Transverse colon (tissue), 4 donors: ENCODE measurements around the gene TMTC4. TPM values are rescaled to one million over a fixed set of nuclear protein-coding genes. Genes with fewer than 3 reads are reported as not detected.
"Not testable (repeated sequence)": the region's sequence is repeated elsewhere in the genome, so short reads cannot be mapped to it uniquely, and the experiment has no call there.

ENCODE experiments used
- DNase-seq: peaks from one replicate; pipeline ENCODE4 v3.0.0-alpha.2; 2019
- H3K27ac ChIP-seq, 4 donors: fragments of 200-600 bp; sonication (generic); 2 replicates each; pipeline ENCODE4 v1.5.1; 2016 to 2018; ENCODE audit warnings: inconsistent platforms in 4 of 4
- H3K27me3 ChIP-seq: fragments of 200-600 bp; sonication (generic); 2 replicates; pipeline ENCODE4 v1.5.1; 2017; ENCODE audit warnings: inconsistent platforms
- H3K36me3 ChIP-seq, 4 donors: fragments of 200-600 bp; sonication (generic); 2 replicates each; pipeline ENCODE4 v1.5.1; 2017 to 2019; ENCODE audit warnings: inconsistent platforms in 4 of 4
- H3K4me1 ChIP-seq, 4 donors: fragments of 200-600 bp; sonication (generic); 2 replicates each; pipeline ENCODE4 v1.5.1; 2017 to 2020; ENCODE audit warnings: inconsistent platforms in 4 of 4
- H3K4me3 ChIP-seq, 4 donors: fragments of 200-600 bp; sonication (generic); 1 replicate in 1 of 4; 2 replicates in 3 of 4; pipeline versions ENCODE4 v1.5.1 to v1.6.1; 2017 to 2019; ENCODE audit warnings: inconsistent platforms in 4 of 4
- H3K9me3 ChIP-seq, 2 donors: fragments of 200-600 bp; sonication (generic); 2 replicates each; pipeline ENCODE4 v1.5.1; 2017 to 2019; ENCODE audit warnings: inconsistent platforms in 2 of 2
- EP300 ChIP-seq: sonication (generic); formaldehyde crosslinking; IDR thresholded peaks from one replicate; pipeline ENCODE4 v1.6.1; 2017; ENCODE audit warnings: antibody characterized with exemption, low read depth
- POLR2A ChIP-seq: fragments of 450-650 bp; IDR thresholded peaks from one replicate; pipeline ENCODE4 v1.6.1; 2016; ENCODE audit warnings: antibody characterized with exemption, mild to moderate bottlenecking, moderate library complexity
- POLR2AphosphoS5 ChIP-seq, 3 donors: sonication (generic); formaldehyde crosslinking; IDR thresholded peaks; one replicate each; pipeline ENCODE4 v1.6.1; 2016; ENCODE audit warnings: antibody characterized with exemption in 3 of 3
- WGBS, 2 donors: methylation state at CpG; one replicate each; pipeline ENCODE4 v1.1.5; 2018; ENCODE audit warnings: low coverage in 1 of 2; 5-methylcytosine and 5-hydroxymethylcytosine counted together
- in situ Hi-C, 4 donors: fragments of 200-750 bp; cut with MboI; loops; one replicate each; pipeline versions ENCODE4 v1.15.0 to v1.15.1; 2017; ENCODE audit warnings: low sequenced_read_pairs in 3 of 4, low pct_ligation_motif_present in 1 of 4, low pct_unique_long_range_greater_than_20kb in 1 of 4
- intact Hi-C: fragments of 100-400 bp; cut with DNase I; formaldehyde crosslinking; loops from one replicate; pipeline ENCODE4 v1.15.1; 2023; ENCODE audit warnings: low total_unique reads
- total RNA-seq, 4 donors: library from RNA; depleted of rRNA; stranded (reverse); fragments of >200 nt; gene quantifications; one replicate each; pipeline ENCODE4 v1.1.0, GENCODE V29; 2016
- TF ChIP-seq, protein P1 (sequence below), 5 experiments: fragments of 200-600 bp in 3 of 5; fragments of 450-650 bp in 2 of 5; sonication (generic) in 3 of 5; IDR thresholded peaks; 1 replicate in 2 of 5; 2 replicates in 3 of 5; pipeline ENCODE4 v1.5.1; 2016 to 2017; ENCODE audit warnings: antibody characterized with exemption in 5 of 5, inconsistent platforms in 3 of 5, mild to moderate bottlenecking in 2 of 5, moderate library complexity in 1 of 5

Gene TMTC4
- total RNA-seq, 4 donors from 2014 or later = 19.5 to 136 (median 30.0) TPM

DNA sequence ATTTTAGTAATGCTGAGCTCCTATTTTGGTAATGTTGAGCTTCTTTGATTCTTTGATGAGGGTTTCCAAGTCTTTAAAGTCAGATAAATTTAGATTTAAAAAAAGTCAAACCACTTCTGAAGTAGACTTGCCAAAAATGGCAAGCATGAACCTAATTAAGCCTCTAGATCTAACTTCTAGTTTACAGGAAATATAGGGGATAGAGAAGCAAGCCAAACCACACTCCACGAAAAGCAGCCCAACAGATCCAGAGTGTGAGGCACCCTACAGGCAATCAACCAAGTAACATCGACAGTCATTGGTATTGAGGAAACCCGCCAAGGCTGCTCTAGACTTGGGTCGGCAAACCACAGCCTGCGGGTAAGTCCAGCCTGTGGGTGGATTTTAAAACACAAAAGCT is 89.7 kb downstream of the TMTC4 start:
- intact Hi-C loops = loop anchor here (2.0 kb wide), 1 partner anchor 76 kb away; no protein-coding TSS in a partner anchor

DNA sequence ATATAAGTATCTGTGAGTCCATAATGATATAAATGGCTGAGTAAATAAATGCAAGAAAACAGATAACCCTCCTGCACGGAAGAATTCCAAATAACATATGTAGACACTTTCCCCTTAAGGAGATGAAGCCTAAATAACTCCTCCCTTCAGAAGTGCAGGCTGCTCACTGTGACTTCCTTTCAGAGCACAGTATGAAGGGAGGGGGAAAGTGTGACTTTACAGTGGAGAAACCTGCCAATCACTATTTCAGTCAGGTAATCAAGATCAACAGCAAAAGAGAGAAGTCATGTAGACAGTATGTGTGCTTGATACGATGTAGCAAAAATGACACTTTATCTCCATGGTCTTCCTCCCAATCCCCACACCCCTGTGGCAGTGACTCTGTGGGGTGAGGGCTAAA is 93.1 kb downstream of the TMTC4 start:
- Histone ChIP-seq H3K9me3 (no peaks in the 10 kb centered on the region), H3K4me1 (no peaks in the 10 kb centered on the region), H3K36me3 (no peaks in the 10 kb centered on the region), H3K27ac (no peak overlapping the region), H3K4me3 (no peak overlapping the region), H3K27me3 (no peaks in the 10 kb centered on the region)
- WGBS, 2 donors = 93 to 100% methylated on average over 2 of the region's 2 CpGs
- no peak for DNase-seq
- in situ Hi-C loops (no loop called here), intact Hi-C loops (no loop called here)
- TF ChIP-seq, protein P1, sequence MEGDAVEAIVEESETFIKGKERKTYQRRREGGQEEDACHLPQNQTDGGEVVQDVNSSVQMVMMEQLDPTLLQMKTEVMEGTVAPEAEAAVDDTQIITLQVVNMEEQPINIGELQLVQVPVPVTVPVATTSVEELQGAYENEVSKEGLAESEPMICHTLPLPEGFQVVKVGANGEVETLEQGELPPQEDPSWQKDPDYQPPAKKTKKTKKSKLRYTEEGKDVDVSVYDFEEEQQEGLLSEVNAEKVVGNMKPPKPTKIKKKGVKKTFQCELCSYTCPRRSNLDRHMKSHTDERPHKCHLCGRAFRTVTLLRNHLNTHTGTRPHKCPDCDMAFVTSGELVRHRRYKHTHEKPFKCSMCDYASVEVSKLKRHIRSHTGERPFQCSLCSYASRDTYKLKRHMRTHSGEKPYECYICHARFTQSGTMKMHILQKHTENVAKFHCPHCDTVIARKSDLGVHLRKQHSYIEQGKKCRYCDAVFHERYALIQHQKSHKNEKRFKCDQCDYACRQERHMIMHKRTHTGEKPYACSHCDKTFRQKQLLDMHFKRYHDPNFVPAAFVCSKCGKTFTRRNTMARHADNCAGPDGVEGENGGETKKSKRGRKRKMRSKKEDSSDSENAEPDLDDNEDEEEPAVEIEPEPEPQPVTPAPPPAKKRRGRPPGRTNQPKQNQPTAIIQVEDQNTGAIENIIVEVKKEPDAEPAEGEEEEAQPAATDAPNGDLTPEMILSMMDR (IDR thresholded peaks at IDR 0.05) = no peak
- TF ChIP-seq POLR2A (no peak), EP300 (no peak), POLR2AphosphoS5 (IDR thresholded peaks at IDR 0.05) (no peak)

More for the DNA sequence above, 89.7 kb downstream of the TMTC4 start:
- Histone ChIP-seq H3K9me3 (no peaks in the 10 kb centered on the region), H3K36me3 (no peaks in the 10 kb centered on the region), H3K4me3 (no peak overlapping the region), H3K27me3 (no peaks in the 10 kb centered on the region), H3K27ac (no peak overlapping the region), H3K4me1 (peaks cover 0 to 7% (median 6%) of the 10 kb centered on the region in 4 donors)
- TF ChIP-seq, protein P1 (IDR thresholded peaks at IDR 0.05) = no peak
- TF ChIP-seq POLR2A = no peak
- no peak for TF ChIP-seq EP300
- in situ Hi-C loops = no loop called here
- DNase-seq = no peak
- WGBS, 2 donors = 83 to 90% methylated on average over 3 to 5 of the region's 5 CpGs

DNA sequence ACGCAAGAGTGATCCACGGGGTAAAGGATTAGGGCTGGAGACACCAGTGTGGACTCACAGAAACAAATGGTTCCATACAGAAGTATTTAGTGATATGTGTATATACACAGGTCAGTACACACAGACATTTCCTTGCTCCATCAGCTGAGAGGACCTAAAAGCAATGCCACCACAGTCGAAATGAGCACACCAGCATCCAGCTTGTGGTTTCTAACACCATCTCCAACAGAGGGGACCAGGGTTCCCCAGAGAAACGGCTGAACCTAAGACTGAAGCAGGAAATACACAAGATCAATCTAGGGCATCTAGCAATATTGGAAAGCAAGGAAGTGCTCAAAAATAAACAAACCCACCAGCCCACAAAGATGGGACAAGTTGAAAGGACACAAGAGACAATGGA is 93.6 kb downstream of the TMTC4 start:
- 87 to 93% methylated on average over 2 to 4 of the region's 4 CpGs for WGBS, 2 donors
- Histone ChIP-seq H3K36me3 (no peaks in the 10 kb centered on the region), H3K27me3 (no peaks in the 10 kb centered on the region), H3K9me3 (no peaks in the 10 kb centered on the region), H3K4me3 (no peak overlapping the region), H3K4me1 (no peaks in the 10 kb centered on the region), H3K27ac (no peak overlapping the region)
- TF ChIP-seq POLR2AphosphoS5 (IDR thresholded peaks at IDR 0.05) = no peak
- TF ChIP-seq POLR2A = no peak
- TF ChIP-seq EP300 = no peak
- TF ChIP-seq, protein P1 (IDR thresholded peaks at IDR 0.05) = no peak
- intact Hi-C loops = no loop called here
- in situ Hi-C loops = no loop called here
- no peak for DNase-seq

DNA sequence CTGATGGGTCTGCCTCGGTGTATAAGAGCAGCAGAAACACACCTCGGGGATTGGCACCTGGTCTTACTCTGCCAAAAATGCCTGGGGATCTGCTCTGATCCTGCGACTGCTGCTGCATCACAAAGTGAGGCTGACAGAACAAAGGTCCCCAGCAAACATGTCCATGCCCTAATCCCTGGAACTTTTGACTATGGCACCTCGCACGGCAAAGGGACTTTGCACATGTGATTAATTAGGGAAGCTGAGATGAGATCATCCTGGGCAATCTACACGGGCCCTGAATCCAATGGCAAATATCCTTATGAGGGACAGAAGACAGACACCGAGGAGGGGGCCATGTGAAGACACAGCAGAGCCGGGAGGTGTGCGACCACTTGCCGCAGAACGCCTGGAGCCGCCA is 94.5 kb downstream of the TMTC4 start:
- WGBS, 2 donors = 85 to 92% methylated on average over 7 to 12 of the region's 12 CpGs
- Histone ChIP-seq H3K36me3 (no peaks in the 10 kb centered on the region), H3K9me3 (no peaks in the 10 kb centered on the region), H3K27ac (no peak overlapping the region), H3K4me1 (no peaks in the 10 kb centered on the region), H3K4me3 (no peak overlapping the region), H3K27me3 (no peaks in the 10 kb centered on the region)
- DNase-seq = no peak
- intact Hi-C loops = no loop called here
- TF ChIP-seq EP300 (no peak), POLR2A (no peak), POLR2AphosphoS5 (IDR thresholded peaks at IDR 0.05) (no peak)
- TF ChIP-seq, protein P1 (IDR thresholded peaks at IDR 0.05) = no peak
- in situ Hi-C loops = no loop called here

DNA sequence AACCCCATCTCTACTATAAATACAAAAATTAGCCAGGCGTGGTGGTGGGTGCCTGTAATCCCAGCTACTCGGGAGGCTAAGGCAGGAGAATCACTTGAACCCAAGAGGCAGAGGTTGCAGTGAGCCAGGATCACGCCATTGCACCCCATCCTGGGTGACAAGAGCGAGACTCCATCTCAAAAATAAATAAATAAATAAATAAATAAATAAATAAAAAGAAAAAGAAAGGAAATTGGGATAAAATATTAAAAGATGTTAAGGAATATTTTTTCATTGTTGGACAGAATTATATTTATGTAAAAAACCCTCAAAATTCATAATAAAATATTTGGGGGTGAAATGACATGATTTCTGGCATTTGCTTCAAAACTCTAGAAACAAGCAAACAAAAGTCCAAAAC is 97.4 kb downstream of the TMTC4 start:
- WGBS, 2 donors = 97% methylated on average over 4 of the region's 4 CpGs; no CpG with 5 or more reads in 1 of the 2 donors
- H3K4me3 ChIP-seq, in situ Hi-C loops, H3K36me3 ChIP-seq, H3K27me3 ChIP-seq, DNase-seq, H3K4me1 ChIP-seq, H3K27ac ChIP-seq, H3K9me3 ChIP-seq, intact Hi-C loops: not testable (repeated sequence)
